ENCODE data around the gene SLC25A3.

- TF ChIP-seq CTCF (IDR thresholded peaks at IDR 0.05) (no peak), POLR2A (IDR thresholded peaks at IDR 0.05) (no peak)
Observed at GRCh38 chr12:98580695-98581094, 12.8 kb upstream of the SLC25A3 start.

Measured in body of pancreas (tissue), 4 donors.